ENCODE measurements around the gene OR5B21.

- TF ChIP-seq FOXA1 (IDR thresholded peaks at IDR 0.05) (no peak), FOXM1 (IDR thresholded peaks at IDR 0.05; ENCODE audit: borderline replicate concordance) (no peak), TARDBP (IDR thresholded peaks at IDR 0.05) (no peak), CTBP1 (IDR thresholded peaks at IDR 0.05; ENCODE audit: borderline replicate concordance) (no peak), SP1 (IDR thresholded peaks at IDR 0.05) (no peak), BHLHE40 (IDR thresholded peaks at IDR 0.05; ENCODE audit: borderline replicate concordance) (no peak), SUZ12 (IDR thresholded peaks at IDR 0.05) (no peak), ARNT (IDR thresholded peaks at IDR 0.05) (no peak), FOXK2 (IDR thresholded peaks at IDR 0.05) (no peak), L3MBTL2 (conservative IDR thresholded peaks at IDR 0.05) (no peak), NFRKB (IDR thresholded peaks at IDR 0.05) (no peak), HDGF (IDR thresholded peaks at IDR 0.05; ENCODE audit: borderline replicate concordance) (no peak), ZNF384 (IDR thresholded peaks at IDR 0.05) (no peak)
- TF ChIP-seq, protein P1, sequence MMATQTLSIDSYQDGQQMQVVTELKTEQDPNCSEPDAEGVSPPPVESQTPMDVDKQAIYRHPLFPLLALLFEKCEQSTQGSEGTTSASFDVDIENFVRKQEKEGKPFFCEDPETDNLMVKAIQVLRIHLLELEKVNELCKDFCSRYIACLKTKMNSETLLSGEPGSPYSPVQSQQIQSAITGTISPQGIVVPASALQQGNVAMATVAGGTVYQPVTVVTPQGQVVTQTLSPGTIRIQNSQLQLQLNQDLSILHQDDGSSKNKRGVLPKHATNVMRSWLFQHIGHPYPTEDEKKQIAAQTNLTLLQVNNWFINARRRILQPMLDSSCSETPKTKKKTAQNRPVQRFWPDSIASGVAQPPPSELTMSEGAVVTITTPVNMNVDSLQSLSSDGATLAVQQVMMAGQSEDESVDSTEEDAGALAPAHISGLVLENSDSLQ (IDR thresholded peaks at IDR 0.05), result no peak
Observed at GRCh38 chr11:58505849-58506248, 2.1 kb downstream of the OR5B21 start.

All from HEK293T (cell line).